Suprapubic skin (tissue), 4 donors: ENCODE data around the gene GRIN3B.

Experiments
- CTCF ChIP-seq, 2 donors: fragments of 200-600 bp in 1 of 2; fragments of 450-650 bp in 1 of 2; sonication (generic) in 1 of 2; IDR thresholded peaks; one replicate each; pipeline ENCODE4 v1.5.1; 2016 to 2019; ENCODE audit warnings: antibody characterized with exemption in 2 of 2, mild to moderate bottlenecking in 1 of 2, moderate library complexity in 1 of 2
- EP300 ChIP-seq: sonication (generic); formaldehyde crosslinking; IDR thresholded peaks from one replicate; pipeline ENCODE4 v1.6.1; 2017; ENCODE audit warnings: antibody characterized with exemption
- POLR2A ChIP-seq, 2 donors: fragments of 450-650 bp; IDR thresholded peaks; one replicate each; pipeline ENCODE4 v1.6.1; 2017; ENCODE audit warnings: antibody characterized with exemption in 2 of 2, mild to moderate bottlenecking in 2 of 2, moderate library complexity in 2 of 2
- POLR2AphosphoS5 ChIP-seq, 3 donors: sonication (generic); formaldehyde crosslinking; IDR thresholded peaks; one replicate each; pipeline ENCODE4 v1.6.1; 2017; ENCODE audit warnings: antibody characterized with exemption in 3 of 3

GRCh38 chr19:961866-962620, 38.2 kb upstream of the GRIN3B start:
- no peak for TF ChIP-seq CTCF (IDR thresholded peaks at IDR 0.05)
- no peak for TF ChIP-seq EP300
- TF ChIP-seq POLR2A (IDR thresholded peaks at IDR 0.05) = no peak
- TF ChIP-seq POLR2AphosphoS5 (IDR thresholded peaks at IDR 0.05) = no peak
